ENCODE measurements around the gene RAB17.

RAB17 gene

GRCh38 chr2:237549216-237549615 is 41.3 kb downstream of the RAB17 start:
- TF ChIP-seq CTCF (IDR thresholded peaks at IDR 0.05; ENCODE audit: low read depth, low read length, missing control alignments) = no peak
- no peak for DNase-seq (ENCODE audit: extremely low read depth, low read depth)

GRCh38 chr2:237547841-237548416 is 42.6 kb downstream of the RAB17 start:
- no peak for DNase-seq (ENCODE audit: extremely low read depth, low read depth)
- TF ChIP-seq CTCF (IDR thresholded peaks at IDR 0.05; ENCODE audit: low read depth, low read length, missing control alignments) = no peak
- H3K4me3 ChIP-seq (replicated peaks; ENCODE audit: low read depth, low read length) = no peak overlapping the region

More at GRCh38 chr2:237549216-237549615, 41.3 kb downstream of the RAB17 start:
- no peak overlapping the region for H3K4me3 ChIP-seq (replicated peaks; ENCODE audit: low read depth, low read length)

GRCh38 chr2:237546876-237547395 is 43.6 kb downstream of the RAB17 start:
- no peak overlapping the region for H3K4me3 ChIP-seq (replicated peaks; ENCODE audit: low read depth, low read length)
- DNase-seq (ENCODE audit: extremely low read depth, low read depth) = no peak
- no peak for TF ChIP-seq CTCF (IDR thresholded peaks at IDR 0.05; ENCODE audit: low read depth, low read length, missing control alignments)

- no peak for DNase-seq (ENCODE audit: extremely low read depth, low read depth)
- H3K4me3 ChIP-seq (replicated peaks; ENCODE audit: low read depth, low read length) = no peak overlapping the region
- no peak for TF ChIP-seq CTCF (IDR thresholded peaks at IDR 0.05; ENCODE audit: low read depth, low read length, missing control alignments)
Observed at GRCh38 chr2:237546040-237546875, 44.3 kb downstream of the RAB17 start.

GRCh38 chr2:237542001-237542704 is 48.4 kb downstream of the RAB17 start:
- H3K4me3 ChIP-seq (replicated peaks; ENCODE audit: low read depth, low read length) = no peak overlapping the region
- DNase-seq (ENCODE audit: extremely low read depth, low read depth) = no peak
- no peak for TF ChIP-seq CTCF (IDR thresholded peaks at IDR 0.05; ENCODE audit: low read depth, low read length, missing control alignments)

GRCh38 chr2:237541243-237541642 is 49.3 kb downstream of the RAB17 start:
- H3K4me3 ChIP-seq (replicated peaks; ENCODE audit: low read depth, low read length) = no peak overlapping the region
- no peak for TF ChIP-seq CTCF (IDR thresholded peaks at IDR 0.05; ENCODE audit: low read depth, low read length, missing control alignments)
- DNase-seq (ENCODE audit: extremely low read depth, low read depth) = no peak
